GM23338 (cell line): ENCODE data around the gene FARS2. TPM values are rescaled to one million over a fixed set of nuclear protein-coding genes. Genes with fewer than 3 reads are reported as not detected.

Experiments
- ATAC-seq: fragments of 200-7000 bp; cut with Tn5 transposase; 3 replicates; pipeline ENCODE4 v1.9.1; 2020
- DNase-seq: peaks from one replicate; pipeline ENCODE4 v3.0.0-alpha.2; 2015; ENCODE audit warnings: low spot score
- H2AFZ ChIP-seq: fragments of 200-600 bp; sonication (generic); 2 replicates; pipeline ENCODE4 v1.8.0; 2016; ENCODE audit warnings: antibody characterized with exemption, mild to moderate bottlenecking, moderate library complexity
- H3F3A ChIP-seq: fragments of 200-600 bp; sonication (generic); replicated peaks from 2 replicates; pipeline ENCODE4 v1.8.0; 2017; ENCODE audit warnings: antibody characterized with exemption, mixed run types, low read depth
- H3K27ac ChIP-seq: fragments of 200-600 bp; sonication (generic); 2 replicates; pipeline ENCODE4 v1.6.1; 2016; ENCODE audit warnings: low read depth
- H3K27me3 ChIP-seq: fragments of 200-600 bp; sonication (generic); 2 replicates; pipeline ENCODE4 v1.8.0; 2016; ENCODE audit warnings: mild to moderate bottlenecking, mixed run types, moderate library complexity; ENCODE audit not compliant: insufficient read depth
- H3K36me3 ChIP-seq: fragments of 200-600 bp; sonication (generic); 2 replicates; pipeline ENCODE4 v1.8.0; 2016; ENCODE audit warnings: mild to moderate bottlenecking; ENCODE audit not compliant: insufficient read depth
- H3K4me1 ChIP-seq: fragments of 200-600 bp; sonication (generic); 2 replicates; pipeline ENCODE4 v1.8.0; 2016; ENCODE audit warnings: mild to moderate bottlenecking, moderate library complexity; ENCODE audit not compliant: insufficient read depth
- H3K4me2 ChIP-seq: fragments of 200-600 bp; sonication (generic); 2 replicates; pipeline ENCODE4 v1.7.1; 2017; ENCODE audit warnings: mixed run types
- H3K4me3 ChIP-seq: fragments of 200-600 bp; sonication (generic); 2 replicates; pipeline ENCODE4 v1.6.1; 2016; ENCODE audit warnings: mixed run types
- H3K79me2 ChIP-seq: fragments of 200-600 bp; sonication (generic); replicated peaks from 2 replicates; pipeline ENCODE4 v1.8.0; 2017; ENCODE audit warnings: mild to moderate bottlenecking; ENCODE audit not compliant: insufficient read depth
- H3K9me2 ChIP-seq: fragments of 200-600 bp; sonication (generic); 2 replicates; pipeline ENCODE4 v1.8.0; 2017; ENCODE audit not compliant: insufficient read depth
- H4K20me1 ChIP-seq: fragments of 200-600 bp; sonication (generic); replicated peaks from 2 replicates; pipeline ENCODE4 v1.8.0; 2017; ENCODE audit warnings: mild to moderate bottlenecking; ENCODE audit not compliant: insufficient read depth
- H3K27ac Mint-ChIP-seq: 2 replicates; pipeline ENCODE4 v1.8.0; 2020; ENCODE audit warnings: inconsistent platforms, mild to moderate bottlenecking, moderate library complexity, mixed read lengths
- H3K27me3 Mint-ChIP-seq: 3 replicates; pipeline ENCODE4 v1.8.0; 2022; ENCODE audit warnings: low read depth, mild to moderate bottlenecking, moderate library complexity, mixed read lengths, inconsistent platforms; ENCODE audit not compliant: insufficient read depth, poor library complexity
- H3K36me3 Mint-ChIP-seq: 3 replicates; pipeline ENCODE4 v1.8.0; 2021; ENCODE audit warnings: low read depth, mild to moderate bottlenecking, inconsistent platforms, moderate library complexity, mixed read lengths
- H3K4me1 Mint-ChIP-seq: 3 replicates; pipeline ENCODE4 v1.8.0; 2020; ENCODE audit warnings: mild to moderate bottlenecking, inconsistent platforms, mixed read lengths
- H3K4me3 Mint-ChIP-seq: 3 replicates; pipeline ENCODE4 v1.8.0; 2021; ENCODE audit warnings: moderate library complexity, mild to moderate bottlenecking, inconsistent platforms, mixed read lengths
- H3K9me3 Mint-ChIP-seq: 3 replicates; pipeline ENCODE4 v1.8.0; 2020; ENCODE audit warnings: moderate library complexity, mild to moderate bottlenecking, inconsistent platforms, mixed read lengths
- CREB1 ChIP-seq: fragments of 250-450 bp; sonication (Bioruptor Pico); IDR thresholded peaks from 2 replicates; pipeline ENCODE4 v1.5.0; 2020; ENCODE audit warnings: low read depth, mild to moderate bottlenecking, moderate library complexity
- EZH2 ChIP-seq: fragments of 200-600 bp; sonication (generic); IDR thresholded peaks from one replicate; pipeline ENCODE4 v1.8.0; 2017; ENCODE audit warnings: antibody characterized with exemption, mild to moderate bottlenecking, low read depth; ENCODE audit not compliant: unreplicated experiment
- JUNB ChIP-seq: IDR thresholded peaks from one replicate; pipeline ENCODE4 v1.6.1; 2016; ENCODE audit warnings: antibody characterized with exemption; ENCODE audit not compliant: unreplicated experiment
- POLR2AphosphoS5 ChIP-seq: IDR thresholded peaks from 2 replicates; pipeline ENCODE4 v1.6.1; 2016; ENCODE audit warnings: antibody characterized with exemption, low read depth
- STAT1 ChIP-seq: IDR thresholded peaks from one replicate; pipeline ENCODE4 v1.6.1; 2016; ENCODE audit warnings: antibody characterized with exemption; ENCODE audit not compliant: unreplicated experiment
- ZNF114 ChIP-seq: fragments of 250-450 bp; sonication (Bioruptor Pico); IDR thresholded peaks from 2 replicates; pipeline ENCODE4 v1.5.0; 2020; ENCODE audit warnings: mild to moderate bottlenecking, moderate library complexity
- ZNF331 ChIP-seq: fragments of 250-450 bp; sonication (Bioruptor Pico); IDR thresholded peaks from 2 replicates; pipeline ENCODE4 v1.5.0; 2020; ENCODE audit warnings: low read depth, mild to moderate bottlenecking, moderate library complexity
- polyA plus RNA-seq: library from polyadenylated mRNA; unstranded; fragments of >200 nt; fragmentation: Nextera tagmentation; extraction: Ambion mirVana; gene quantifications from 2 replicates; pipeline ENCODE4 v1.2.1, GENCODE V29; 2016
- total RNA-seq: library from RNA; depleted of rRNA; stranded (reverse); fragments of >200 nt; shearing (Covaris generic); gene quantifications from 2 replicates; pipeline ENCODE4 v1.2.3, GENCODE V29; 2014
- TF ChIP-seq, protein P1 (sequence below): IDR thresholded peaks from 2 replicates; pipeline ENCODE4 v1.6.1; 2016; ENCODE audit warnings: antibody characterized with exemption
- TF ChIP-seq, protein P2 (sequence below), 2 experiments: fragments of 200-600 bp in 1 of 2; sonication (generic) in 1 of 2; conservative IDR thresholded peaks; 2 replicates each; pipeline versions ENCODE4 v1.5.1 to v1.6.1; 2016 to 2017; ENCODE audit warnings: antibody characterized with exemption in 2 of 2, low read depth in 2 of 2, mild to moderate bottlenecking in 2 of 2, moderate library complexity in 1 of 2
- TF ChIP-seq, protein P3 (sequence below): fragments of 250-450 bp; sonication (Bioruptor Pico); IDR thresholded peaks from 2 replicates; pipeline ENCODE4 v1.5.0; 2020; ENCODE audit warnings: mild to moderate bottlenecking, moderate library complexity
- TF ChIP-seq, protein P4 (sequence below): IDR thresholded peaks from one replicate; pipeline ENCODE4 v1.6.1; 2018; ENCODE audit warnings: antibody characterized with exemption; ENCODE audit not compliant: unreplicated experiment

The FARS2 gene
- total and polyA plus RNA-seq, 2 experiments from 2014 or later, result 7.6 to 19.0 TPM

DNA sequence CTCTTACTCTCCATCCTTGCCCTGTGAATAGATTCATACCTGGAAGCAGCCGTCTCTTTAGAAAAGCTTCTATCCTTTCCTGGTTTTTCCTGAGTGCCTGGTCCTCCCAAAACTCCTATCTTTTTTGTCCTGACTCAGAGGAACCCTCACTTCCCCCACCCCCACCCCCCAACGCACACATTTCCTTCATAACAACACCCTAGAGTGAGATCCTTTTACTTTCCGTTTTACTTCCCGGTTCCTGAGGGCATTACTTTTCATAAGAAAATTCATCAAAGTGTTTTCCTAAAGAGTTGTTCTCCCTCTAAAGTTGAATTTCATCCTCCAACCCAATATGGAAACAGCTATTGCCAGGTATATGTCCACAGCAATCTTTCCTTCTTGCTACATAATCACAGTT, 418.4 kb downstream of the FARS2 start:
- Mint-ChIP-seq H3K9me3 (peaks cover 8% of the 10 kb centered on the region; the same call in 1 of the 3 replicates), H3K27ac (no peak overlapping the region), H3K27me3 (peaks cover 2% of the 10 kb centered on the region), H3K4me1 (peaks cover 17% of the 10 kb centered on the region), H3K4me3 (no peak overlapping the region), H3K36me3 (peaks cover 3% of the 10 kb centered on the region; the same call in 2 of the 3 replicates)
- Histone ChIP-seq H3K4me1 (peaks cover 4% of the 10 kb centered on the region; the same call in 1 of the 2 replicates), H3F3A (no peaks in the 10 kb centered on the region), H3K9me2 (no peaks in the 10 kb centered on the region), H3K36me3 (no peaks in the 10 kb centered on the region), H4K20me1 (no peaks in the 10 kb centered on the region; the same call in 1 of the 2 replicates), H3K79me2 (no peaks in the 10 kb centered on the region), H3K4me3 (no peak overlapping the region), H3K27ac (no peak overlapping the region), H3K4me2 (0 out of 2 replicates have a peak overlapping the region, but pooled peaks have one; percentile 36), H2AFZ (no peak overlapping the region), H3K27me3 (no peaks in the 10 kb centered on the region)
- ATAC-seq (no peak), DNase-seq (no peak)
- TF ChIP-seq STAT1 (no peak), EZH2 (no peak), ZNF114 (CRISPR knock-in tag) (no peak), ZNF331 (CRISPR knock-in tag) (no peak), POLR2AphosphoS5 (no peak), JUNB (no peak), CREB1 (no peak)
- TF ChIP-seq, protein P1, sequence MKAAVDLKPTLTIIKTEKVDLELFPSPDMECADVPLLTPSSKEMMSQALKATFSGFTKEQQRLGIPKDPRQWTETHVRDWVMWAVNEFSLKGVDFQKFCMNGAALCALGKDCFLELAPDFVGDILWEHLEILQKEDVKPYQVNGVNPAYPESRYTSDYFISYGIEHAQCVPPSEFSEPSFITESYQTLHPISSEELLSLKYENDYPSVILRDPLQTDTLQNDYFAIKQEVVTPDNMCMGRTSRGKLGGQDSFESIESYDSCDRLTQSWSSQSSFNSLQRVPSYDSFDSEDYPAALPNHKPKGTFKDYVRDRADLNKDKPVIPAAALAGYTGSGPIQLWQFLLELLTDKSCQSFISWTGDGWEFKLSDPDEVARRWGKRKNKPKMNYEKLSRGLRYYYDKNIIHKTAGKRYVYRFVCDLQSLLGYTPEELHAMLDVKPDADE, result no peak
- TF ChIP-seq, protein P2, sequence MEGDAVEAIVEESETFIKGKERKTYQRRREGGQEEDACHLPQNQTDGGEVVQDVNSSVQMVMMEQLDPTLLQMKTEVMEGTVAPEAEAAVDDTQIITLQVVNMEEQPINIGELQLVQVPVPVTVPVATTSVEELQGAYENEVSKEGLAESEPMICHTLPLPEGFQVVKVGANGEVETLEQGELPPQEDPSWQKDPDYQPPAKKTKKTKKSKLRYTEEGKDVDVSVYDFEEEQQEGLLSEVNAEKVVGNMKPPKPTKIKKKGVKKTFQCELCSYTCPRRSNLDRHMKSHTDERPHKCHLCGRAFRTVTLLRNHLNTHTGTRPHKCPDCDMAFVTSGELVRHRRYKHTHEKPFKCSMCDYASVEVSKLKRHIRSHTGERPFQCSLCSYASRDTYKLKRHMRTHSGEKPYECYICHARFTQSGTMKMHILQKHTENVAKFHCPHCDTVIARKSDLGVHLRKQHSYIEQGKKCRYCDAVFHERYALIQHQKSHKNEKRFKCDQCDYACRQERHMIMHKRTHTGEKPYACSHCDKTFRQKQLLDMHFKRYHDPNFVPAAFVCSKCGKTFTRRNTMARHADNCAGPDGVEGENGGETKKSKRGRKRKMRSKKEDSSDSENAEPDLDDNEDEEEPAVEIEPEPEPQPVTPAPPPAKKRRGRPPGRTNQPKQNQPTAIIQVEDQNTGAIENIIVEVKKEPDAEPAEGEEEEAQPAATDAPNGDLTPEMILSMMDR (conservative IDR thresholded peaks at IDR 0.05; ENCODE audit: low read depth in 2 of 2), result no peak
- TF ChIP-seq, protein P3, sequence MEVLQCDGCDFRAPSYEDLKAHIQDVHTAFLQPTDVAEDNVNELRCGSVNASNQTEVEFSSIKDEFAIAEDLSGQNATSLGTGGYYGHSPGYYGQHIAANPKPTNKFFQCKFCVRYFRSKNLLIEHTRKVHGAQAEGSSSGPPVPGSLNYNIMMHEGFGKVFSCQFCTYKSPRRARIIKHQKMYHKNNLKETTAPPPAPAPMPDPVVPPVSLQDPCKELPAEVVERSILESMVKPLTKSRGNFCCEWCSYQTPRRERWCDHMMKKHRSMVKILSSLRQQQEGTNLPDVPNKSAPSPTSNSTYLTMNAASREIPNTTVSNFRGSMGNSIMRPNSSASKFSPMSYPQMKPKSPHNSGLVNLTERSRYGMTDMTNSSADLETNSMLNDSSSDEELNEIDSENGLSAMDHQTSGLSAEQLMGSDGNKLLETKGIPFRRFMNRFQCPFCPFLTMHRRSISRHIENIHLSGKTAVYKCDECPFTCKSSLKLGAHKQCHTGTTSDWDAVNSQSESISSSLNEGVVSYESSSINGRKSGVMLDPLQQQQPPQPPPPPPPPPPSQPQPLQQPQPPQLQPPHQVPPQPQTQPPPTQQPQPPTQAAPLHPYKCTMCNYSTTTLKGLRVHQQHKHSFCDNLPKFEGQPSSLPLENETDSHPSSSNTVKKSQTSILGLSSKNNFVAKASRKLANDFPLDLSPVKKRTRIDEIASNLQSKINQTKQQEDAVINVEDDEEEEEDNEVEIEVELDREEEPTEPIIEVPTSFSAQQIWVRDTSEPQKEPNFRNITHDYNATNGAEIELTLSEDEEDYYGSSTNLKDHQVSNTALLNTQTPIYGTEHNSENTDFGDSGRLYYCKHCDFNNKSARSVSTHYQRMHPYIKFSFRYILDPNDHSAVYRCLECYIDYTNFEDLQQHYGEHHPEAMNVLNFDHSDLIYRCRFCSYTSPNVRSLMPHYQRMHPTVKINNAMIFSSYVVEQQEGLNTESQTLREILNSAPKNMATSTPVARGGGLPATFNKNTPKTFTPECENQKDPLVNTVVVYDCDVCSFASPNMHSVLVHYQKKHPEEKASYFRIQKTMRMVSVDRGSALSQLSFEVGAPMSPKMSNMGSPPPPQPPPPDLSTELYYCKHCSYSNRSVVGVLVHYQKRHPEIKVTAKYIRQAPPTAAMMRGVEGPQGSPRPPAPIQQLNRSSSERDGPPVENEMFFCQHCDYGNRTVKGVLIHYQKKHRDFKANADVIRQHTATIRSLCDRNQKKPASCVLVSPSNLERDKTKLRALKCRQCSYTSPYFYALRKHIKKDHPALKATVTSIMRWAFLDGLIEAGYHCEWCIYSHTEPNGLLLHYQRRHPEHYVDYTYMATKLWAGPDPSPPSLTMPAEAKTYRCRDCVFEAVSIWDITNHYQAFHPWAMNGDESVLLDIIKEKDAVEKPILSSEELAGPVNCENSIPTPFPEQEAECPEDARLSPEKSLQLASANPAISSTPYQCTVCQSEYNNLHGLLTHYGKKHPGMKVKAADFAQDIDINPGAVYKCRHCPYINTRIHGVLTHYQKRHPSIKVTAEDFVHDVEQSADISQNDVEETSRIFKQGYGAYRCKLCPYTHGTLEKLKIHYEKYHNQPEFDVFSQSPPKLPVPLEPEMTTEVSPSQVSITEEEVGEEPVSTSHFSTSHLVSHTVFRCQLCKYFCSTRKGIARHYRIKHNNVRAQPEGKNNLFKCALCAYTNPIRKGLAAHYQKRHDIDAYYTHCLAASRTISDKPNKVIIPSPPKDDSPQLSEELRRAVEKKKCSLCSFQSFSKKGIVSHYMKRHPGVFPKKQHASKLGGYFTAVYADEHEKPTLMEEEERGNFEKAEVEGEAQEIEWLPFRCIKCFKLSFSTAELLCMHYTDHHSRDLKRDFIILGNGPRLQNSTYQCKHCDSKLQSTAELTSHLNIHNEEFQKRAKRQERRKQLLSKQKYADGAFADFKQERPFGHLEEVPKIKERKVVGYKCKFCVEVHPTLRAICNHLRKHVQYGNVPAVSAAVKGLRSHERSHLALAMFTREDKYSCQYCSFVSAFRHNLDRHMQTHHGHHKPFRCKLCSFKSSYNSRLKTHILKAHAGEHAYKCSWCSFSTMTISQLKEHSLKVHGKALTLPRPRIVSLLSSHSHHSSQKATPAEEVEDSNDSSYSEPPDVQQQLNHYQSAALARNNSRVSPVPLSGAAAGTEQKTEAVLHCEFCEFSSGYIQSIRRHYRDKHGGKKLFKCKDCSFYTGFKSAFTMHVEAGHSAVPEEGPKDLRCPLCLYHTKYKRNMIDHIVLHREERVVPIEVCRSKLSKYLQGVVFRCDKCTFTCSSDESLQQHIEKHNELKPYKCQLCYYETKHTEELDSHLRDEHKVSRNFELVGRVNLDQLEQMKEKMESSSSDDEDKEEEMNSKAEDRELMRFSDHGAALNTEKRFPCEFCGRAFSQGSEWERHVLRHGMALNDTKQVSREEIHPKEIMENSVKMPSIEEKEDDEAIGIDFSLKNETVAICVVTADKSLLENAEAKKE, result no peak
- TF ChIP-seq, protein P4, sequence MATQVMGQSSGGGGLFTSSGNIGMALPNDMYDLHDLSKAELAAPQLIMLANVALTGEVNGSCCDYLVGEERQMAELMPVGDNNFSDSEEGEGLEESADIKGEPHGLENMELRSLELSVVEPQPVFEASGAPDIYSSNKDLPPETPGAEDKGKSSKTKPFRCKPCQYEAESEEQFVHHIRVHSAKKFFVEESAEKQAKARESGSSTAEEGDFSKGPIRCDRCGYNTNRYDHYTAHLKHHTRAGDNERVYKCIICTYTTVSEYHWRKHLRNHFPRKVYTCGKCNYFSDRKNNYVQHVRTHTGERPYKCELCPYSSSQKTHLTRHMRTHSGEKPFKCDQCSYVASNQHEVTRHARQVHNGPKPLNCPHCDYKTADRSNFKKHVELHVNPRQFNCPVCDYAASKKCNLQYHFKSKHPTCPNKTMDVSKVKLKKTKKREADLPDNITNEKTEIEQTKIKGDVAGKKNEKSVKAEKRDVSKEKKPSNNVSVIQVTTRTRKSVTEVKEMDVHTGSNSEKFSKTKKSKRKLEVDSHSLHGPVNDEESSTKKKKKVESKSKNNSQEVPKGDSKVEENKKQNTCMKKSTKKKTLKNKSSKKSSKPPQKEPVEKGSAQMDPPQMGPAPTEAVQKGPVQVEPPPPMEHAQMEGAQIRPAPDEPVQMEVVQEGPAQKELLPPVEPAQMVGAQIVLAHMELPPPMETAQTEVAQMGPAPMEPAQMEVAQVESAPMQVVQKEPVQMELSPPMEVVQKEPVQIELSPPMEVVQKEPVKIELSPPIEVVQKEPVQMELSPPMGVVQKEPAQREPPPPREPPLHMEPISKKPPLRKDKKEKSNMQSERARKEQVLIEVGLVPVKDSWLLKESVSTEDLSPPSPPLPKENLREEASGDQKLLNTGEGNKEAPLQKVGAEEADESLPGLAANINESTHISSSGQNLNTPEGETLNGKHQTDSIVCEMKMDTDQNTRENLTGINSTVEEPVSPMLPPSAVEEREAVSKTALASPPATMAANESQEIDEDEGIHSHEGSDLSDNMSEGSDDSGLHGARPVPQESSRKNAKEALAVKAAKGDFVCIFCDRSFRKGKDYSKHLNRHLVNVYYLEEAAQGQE, result no peak
